Astrocyte (in vitro differentiated cells and primary cell): ENCODE measurements around the gene SMCO2.

Experiments
- CTCF ChIP-seq: IDR thresholded peaks from 2 replicates; pipeline ENCODE4 v1.5.1; 2011; ENCODE audit warnings: low read depth, mild to moderate bottlenecking, inconsistent platforms, low read length, moderate library complexity; ENCODE audit not compliant: insufficient read depth
- EZH2 ChIP-seq: IDR thresholded peaks from 2 replicates; pipeline ENCODE4 v1.6.1; 2012; ENCODE audit warnings: mild to moderate bottlenecking, low read length, inconsistent platforms; ENCODE audit not compliant: insufficient read depth

- TF ChIP-seq CTCF (no peak), EZH2 (no peak)
Observed at GRCh38 chr12:27521981-27522380, 75.4 kb downstream of the SMCO2 start.
